Fibroblast of peridontal ligament (primary cell): ENCODE results near the gene OR5D13.

ENCODE experiments used
- DNase-seq: peaks from one replicate; pipeline ENCODE4 v3.0.0-alpha.2; 2010; ENCODE audit errors: extremely low read depth

OR5D13 gene

DNA sequence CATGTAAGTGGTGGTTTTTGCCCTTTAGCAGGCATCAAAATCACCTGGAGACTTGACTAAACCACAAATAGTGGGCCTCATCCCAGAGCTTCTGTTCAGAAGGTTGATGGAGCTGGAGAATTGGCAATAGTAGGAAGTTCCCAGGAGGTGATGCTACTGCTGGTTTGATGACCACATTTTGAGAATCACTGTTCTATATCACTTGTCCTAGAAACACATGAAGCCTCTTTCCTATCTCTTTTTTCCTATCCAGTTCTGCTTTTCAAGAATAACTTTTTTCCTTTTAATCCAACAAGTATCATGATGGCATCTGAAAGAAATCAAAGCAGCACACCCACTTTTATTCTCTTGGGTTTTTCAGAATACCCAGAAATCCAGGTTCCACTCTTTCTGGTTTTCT is at the start of gene OR5D13:
OR5D13 (plus strand) TSS at position 301 of the 400 bp plus-strand sequence; CDS start at position 301, 0 bp downstream.
- no peak for DNase-seq

DNA sequence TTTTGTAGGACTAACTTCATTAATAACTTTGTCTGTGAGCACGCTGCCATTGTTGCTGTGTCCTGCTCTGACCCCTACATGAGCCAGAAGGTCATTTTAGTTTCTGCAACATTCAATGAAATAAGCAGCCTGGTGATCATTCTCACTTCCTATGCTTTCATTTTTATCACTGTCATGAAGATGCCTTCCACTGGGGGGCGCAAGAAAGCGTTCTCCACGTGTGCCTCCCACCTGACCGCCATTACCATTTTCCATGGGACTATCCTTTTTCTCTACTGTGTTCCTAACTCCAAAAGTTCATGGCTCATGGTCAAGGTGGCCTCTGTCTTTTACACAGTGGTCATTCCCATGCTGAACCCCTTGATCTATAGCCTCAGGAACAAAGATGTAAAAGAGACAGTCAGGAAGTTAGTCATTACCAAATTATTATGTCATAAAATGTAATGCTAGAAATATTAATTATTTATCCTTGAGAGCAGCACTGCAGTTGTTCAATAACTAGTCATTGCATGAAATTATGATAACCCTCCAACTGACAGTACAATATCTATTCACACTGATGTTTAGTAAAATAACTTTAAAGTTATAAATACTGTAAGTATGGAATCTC is 46.4 kb upstream of the OR5D13 start:
- no peak for DNase-seq

DNA sequence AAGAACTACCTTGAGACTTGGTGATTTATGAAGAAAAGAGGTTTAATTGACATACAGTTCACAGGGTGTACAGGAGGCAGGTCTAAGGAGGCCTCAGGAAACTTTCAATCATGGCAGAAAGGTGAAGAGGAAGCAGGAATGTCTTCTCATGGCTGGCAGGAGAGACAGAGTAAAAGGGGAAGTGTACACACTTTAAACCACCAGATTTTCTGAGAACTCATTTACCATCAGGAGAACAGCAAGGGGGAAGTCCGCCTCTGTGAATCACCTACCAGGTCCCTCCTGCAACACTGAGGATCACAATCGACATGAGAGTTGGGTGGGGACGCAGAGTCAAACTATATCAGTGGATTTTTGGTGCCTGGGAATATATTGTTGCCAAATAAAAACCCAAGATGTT is 40.3 kb upstream of the OR5D13 start:
- no peak for DNase-seq

- DNase-seq = no peak
These were observed 18.4 kb downstream of the OR5D13 start for GRCh38 chr11:55791606-55792005.

DNA sequence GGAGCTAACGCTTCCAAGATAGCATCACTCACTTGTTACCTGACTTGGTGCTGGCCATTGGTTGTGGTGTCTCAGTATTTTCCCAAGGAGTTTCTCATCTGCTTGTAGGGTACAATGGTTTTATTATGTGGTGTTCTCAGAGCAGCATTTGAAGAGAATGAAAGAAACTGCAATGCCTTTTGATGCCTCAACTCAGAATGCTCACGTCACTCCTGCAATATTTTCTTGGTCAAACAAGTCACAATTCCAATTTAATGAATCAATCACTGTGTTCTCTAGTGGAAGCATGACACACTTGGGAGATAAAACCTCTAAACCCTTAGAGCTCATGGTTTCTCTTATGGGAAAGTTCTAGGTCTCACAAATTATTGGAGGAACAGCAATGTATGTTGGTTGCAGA is 20.1 kb downstream of the OR5D13 start:
- DNase-seq = no peak

DNA sequence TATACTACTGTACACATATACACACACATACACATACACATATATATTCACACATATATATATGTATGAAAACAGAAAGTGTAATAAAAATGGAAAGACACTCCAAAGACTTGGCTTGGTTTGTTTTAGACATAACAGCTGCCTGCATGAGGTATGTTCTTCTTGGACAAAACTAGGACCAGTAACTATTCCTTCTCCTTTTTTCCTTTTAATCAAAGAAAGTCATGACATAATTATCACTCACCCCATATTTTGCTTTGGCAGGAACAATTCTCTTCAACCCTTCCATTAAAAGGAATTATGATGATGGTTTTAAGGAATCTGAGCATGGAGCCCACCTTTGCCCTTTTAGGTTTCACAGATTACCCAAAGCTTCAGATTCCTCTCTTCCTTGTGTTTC is 22.0 kb downstream of the OR5D13 start, which contains the start of gene OR5D14:
OR5D14 (plus strand) TSS at position 301 of the 400 bp plus-strand sequence; CDS start at position 301, 0 bp downstream.
- DNase-seq = no peak

DNA sequence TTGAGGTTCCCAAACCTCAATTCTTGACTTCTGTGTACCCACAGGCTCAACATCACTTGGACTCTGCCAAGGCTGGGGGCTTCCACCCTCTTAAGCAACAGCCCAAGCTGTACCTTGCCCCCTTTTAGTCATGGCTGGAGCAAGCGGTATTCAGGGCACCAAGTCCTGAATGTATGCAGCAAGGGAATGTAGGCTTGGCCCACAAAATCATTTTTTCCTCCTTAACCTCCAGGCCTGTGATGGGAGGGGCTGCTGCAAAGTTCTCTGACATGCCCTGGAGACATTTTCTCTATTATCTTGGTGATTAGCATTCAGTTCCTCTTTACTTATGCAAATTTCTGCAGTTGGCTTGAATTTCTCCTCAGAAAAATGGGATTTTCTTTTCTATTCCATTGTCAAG is 33.0 kb downstream of the OR5D13 start:
- DNase-seq = no peak

- no peak for DNase-seq
These were observed 37.8 kb downstream of the OR5D13 start, which contains the start of gene OR5L1 for GRCh38 chr11:55811067-55811466. Gene OR5L1, plus strand, starts transcription at chr11:55811367. Its CDS starts 100 bp downstream, at chr11:55811467.

GRCh38 chr11:55819330-55819729 is 46.1 kb downstream of the OR5D13 start, which contains the start of gene OR5D18:
Gene OR5D18, plus strand, starts transcription at chr11:55819630. Its CDS starts 0 bp downstream, at chr11:55819630.
- no peak for DNase-seq
